AG09309 (cell line): ENCODE data around the gene HAUS1.
A peak's percentile ranks its signal among the peaks of the same experiment; 100 is the strongest.

Source experiments
- DNase-seq: peaks from one replicate; pipeline ENCODE4 v3.0.0-alpha.2; 2010; ENCODE audit warnings: low read depth
- H3K4me3 ChIP-seq: 2 replicates; pipeline ENCODE4 v1.5.1; 2011; ENCODE audit warnings: mild to moderate bottlenecking, low read depth, low read length, moderate library complexity; ENCODE audit not compliant: control insufficient read depth
- CTCF ChIP-seq: IDR thresholded peaks from 2 replicates; pipeline ENCODE4 v1.5.1; 2011; ENCODE audit warnings: mild to moderate bottlenecking, low read depth, low read length, inconsistent platforms; ENCODE audit not compliant: insufficient read depth, control insufficient read depth; ENCODE audit errors: missing control alignments

HAUS1 gene

GRCh38 chr18:46104128-46104911 is at the start of gene HAUS1:
Gene HAUS1 (plus strand): TSS chr18:46104385. CDS start chr18:46104412, 27 bp downstream.
- TF ChIP-seq CTCF: no peak
- DNase-seq: no peak
- H3K4me3 ChIP-seq: peak within 1 kb of the TSS; percentile 69

GRCh38 chr18:46054956-46055837 is 49.0 kb upstream of the HAUS1 start:
- no peak for TF ChIP-seq CTCF
- DNase-seq: no peak
- no peak overlapping the region for H3K4me3 ChIP-seq

GRCh38 chr18:46055838-46056230 is 48.4 kb upstream of the HAUS1 start:
- no peak for TF ChIP-seq CTCF
- no peak for DNase-seq
- H3K4me3 ChIP-seq: no peak overlapping the region

- DNase-seq: no peak
- H3K4me3 ChIP-seq: no peak overlapping the region
- no peak for TF ChIP-seq CTCF
These were observed 43.8 kb upstream of the HAUS1 start for GRCh38 chr18:46060359-46060841.

- no peak overlapping the region for H3K4me3 ChIP-seq
- TF ChIP-seq CTCF: no peak
- DNase-seq: no peak
These were observed 42.8 kb upstream of the HAUS1 start for GRCh38 chr18:46061387-46061786.

GRCh38 chr18:46061796-46062195 is 42.4 kb upstream of the HAUS1 start:
- DNase-seq: no peak
- no peak overlapping the region for H3K4me3 ChIP-seq
- TF ChIP-seq CTCF: no peak
